Measurements from ENCODE around the gene ZBTB9. TPM values are rescaled to one million over a fixed set of nuclear protein-coding genes. Genes with fewer than 3 reads are reported as not detected.

ZBTB9 gene
- total RNA-seq, 1 experiment from 2014 or later: 19.4 TPM

- TF ChIP-seq, protein P1, sequence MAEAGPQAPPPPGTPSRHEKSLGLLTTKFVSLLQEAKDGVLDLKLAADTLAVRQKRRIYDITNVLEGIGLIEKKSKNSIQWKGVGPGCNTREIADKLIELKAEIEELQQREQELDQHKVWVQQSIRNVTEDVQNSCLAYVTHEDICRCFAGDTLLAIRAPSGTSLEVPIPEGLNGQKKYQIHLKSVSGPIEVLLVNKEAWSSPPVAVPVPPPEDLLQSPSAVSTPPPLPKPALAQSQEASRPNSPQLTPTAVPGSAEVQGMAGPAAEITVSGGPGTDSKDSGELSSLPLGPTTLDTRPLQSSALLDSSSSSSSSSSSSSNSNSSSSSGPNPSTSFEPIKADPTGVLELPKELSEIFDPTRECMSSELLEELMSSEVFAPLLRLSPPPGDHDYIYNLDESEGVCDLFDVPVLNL (CRISPR knock-in tag; IDR thresholded peaks at IDR 0.05; ENCODE audit: borderline replicate concordance, low read depth): peak; percentile 48; the same call in 1 of the 2 replicates
- TF ChIP-seq ZNF219 (CRISPR knock-in tag; IDR thresholded peaks at IDR 0.05; ENCODE audit: borderline replicate concordance) (no peak), ATF1 (CRISPR knock-in tag; IDR thresholded peaks at IDR 0.05) (no peak), MXD4 (CRISPR knock-in tag; IDR thresholded peaks at IDR 0.05; ENCODE audit: borderline replicate concordance) (no peak), TEAD1 (CRISPR knock-in tag; IDR thresholded peaks at IDR 0.05) (peak; percentile 94), ARID4B (CRISPR knock-in tag; IDR thresholded peaks at IDR 0.05; ENCODE audit: borderline replicate concordance) (peak; percentile 76; the same call in 1 of the 2 replicates), ZNF138 (CRISPR knock-in tag; conservative IDR thresholded peaks at IDR 0.05) (no peak; the same call in 1 of the 2 replicates), PRDM15 (CRISPR knock-in tag; IDR thresholded peaks at IDR 0.05) (no peak), PRRX2 (CRISPR knock-in tag; IDR thresholded peaks at IDR 0.05) (peak; percentile 89; the same call in 1 of the 2 replicates), IRF1 (CRISPR knock-in tag; IDR thresholded peaks at IDR 0.05) (no peak), ZNF423 (CRISPR knock-in tag; IDR thresholded peaks at IDR 0.05) (no peak), ZNF671 (CRISPR knock-in tag; IDR thresholded peaks at IDR 0.05) (no peak), CBFB (CRISPR knock-in tag; IDR thresholded peaks at IDR 0.05; ENCODE audit: low read depth) (no peak; the same call in 1 of the 2 replicates), EMX1 (CRISPR knock-in tag; IDR thresholded peaks at IDR 0.05) (peak; percentile 85), SMAD4 (CRISPR knock-in tag; IDR thresholded peaks at IDR 0.05) (no peak), HMGA2 (CRISPR knock-in tag; IDR thresholded peaks at IDR 0.05) (no peak), ZNF532 (CRISPR knock-in tag; IDR thresholded peaks at IDR 0.05; ENCODE audit: borderline replicate concordance) (no peak), GTF2I (CRISPR knock-in tag; conservative IDR thresholded peaks at IDR 0.05) (no peak), USF2 (CRISPR knock-in tag; IDR thresholded peaks at IDR 0.05) (peak; percentile 56; the same call in 1 of the 2 replicates), ZBTB21 (CRISPR knock-in tag; IDR thresholded peaks at IDR 0.05; ENCODE audit: borderline replicate concordance) (peak; percentile 94)
- TF ChIP-seq, protein P2, sequence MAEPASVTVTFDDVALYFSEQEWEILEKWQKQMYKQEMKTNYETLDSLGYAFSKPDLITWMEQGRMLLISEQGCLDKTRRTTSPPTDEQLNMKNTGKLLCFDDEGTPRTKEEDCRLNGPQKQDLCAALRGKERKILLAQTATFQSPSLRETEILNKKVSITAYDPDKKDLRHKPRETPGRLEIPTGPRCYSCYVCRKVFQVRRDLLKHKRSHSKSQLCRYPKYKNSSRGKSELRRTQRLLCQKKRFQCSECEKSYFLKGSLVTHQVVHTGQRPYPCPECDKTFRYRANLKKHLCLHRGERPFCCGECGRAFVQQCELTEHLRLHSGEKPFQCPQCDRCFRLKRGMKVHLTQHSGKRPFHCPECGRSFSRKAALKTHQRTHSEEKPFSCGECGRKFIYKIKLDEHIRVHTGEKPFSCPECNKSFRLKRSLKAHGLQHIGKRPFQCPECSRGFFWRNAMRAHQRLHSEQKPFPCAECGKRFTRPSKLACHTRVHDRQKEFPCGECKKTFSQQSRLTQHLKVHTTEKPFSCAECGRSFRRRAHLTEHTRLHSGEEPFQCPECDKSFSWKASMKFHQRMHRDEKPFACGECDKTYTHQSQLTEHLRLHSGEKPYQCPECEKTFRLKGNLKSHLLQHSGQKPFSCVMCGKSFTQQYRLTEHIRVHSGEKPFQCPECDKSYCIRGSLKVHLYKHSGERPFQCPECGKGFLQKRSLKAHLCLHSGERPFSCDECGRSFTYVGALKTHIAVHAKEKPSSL (CRISPR knock-in tag; conservative IDR thresholded peaks at IDR 0.05): no peak; the same call in 1 of the 2 replicates
These were observed 44.2 kb upstream of the ZBTB9 start (continued) for GRCh38 chr6:33410050-33410710.

Data from WTC11 (cell line).